HG03103 (cell line): ENCODE results near the gene SLC31A1.
A peak's percentile ranks its signal among the peaks of the same experiment; 100 is the strongest.
"Not testable (repeated sequence)": the region's sequence is repeated elsewhere in the genome, so short reads cannot be mapped to it uniquely, and the experiment has no call there.

Experiments used
- ATAC-seq: cut with Tn5 transposase; IDR thresholded peaks from one replicate; pipeline ENCODE4 v1.9.1; 2021; ENCODE audit warnings: low read depth; ENCODE audit not compliant: unreplicated experiment

Gene SLC31A1

DNA sequence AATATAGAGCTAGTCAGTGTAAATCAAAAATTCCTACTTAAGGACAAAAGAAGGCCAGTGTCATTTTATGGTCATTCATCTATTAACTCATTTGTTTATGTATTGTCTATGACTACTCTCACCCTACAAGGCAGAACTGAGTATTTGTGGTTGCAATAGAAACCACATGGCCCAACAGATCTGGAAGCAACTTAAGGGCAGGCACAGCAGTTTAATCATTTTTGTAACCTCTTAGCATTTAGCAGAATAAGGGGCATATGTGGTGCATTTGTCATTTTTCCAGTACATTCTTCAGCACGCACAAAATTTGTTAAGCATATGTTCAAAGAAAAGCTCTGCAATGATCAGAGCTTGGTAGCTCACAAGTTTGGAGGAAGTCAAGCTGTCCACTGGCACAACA is 1.4 kb upstream of the SLC31A1 start:
- ATAC-seq = peak; percentile 48

- no peak for ATAC-seq
Observed at GRCh38 chr9:113220467-113221002, 809 bp upstream of the SLC31A1 start.

- no peak for ATAC-seq
Observed at GRCh38 chr9:113221800-113222481, 597 bp downstream of the SLC31A1 start.

- ATAC-seq = no peak
Observed at GRCh38 chr9:113222482-113222841, 1.1 kb downstream of the SLC31A1 start.

- ATAC-seq = no peak
Observed at GRCh38 chr9:113223963-113224362, 2.6 kb downstream of the SLC31A1 start.

GRCh38 chr9:113227436-113227835 is 6.1 kb downstream of the SLC31A1 start:
- ATAC-seq = no peak

DNA sequence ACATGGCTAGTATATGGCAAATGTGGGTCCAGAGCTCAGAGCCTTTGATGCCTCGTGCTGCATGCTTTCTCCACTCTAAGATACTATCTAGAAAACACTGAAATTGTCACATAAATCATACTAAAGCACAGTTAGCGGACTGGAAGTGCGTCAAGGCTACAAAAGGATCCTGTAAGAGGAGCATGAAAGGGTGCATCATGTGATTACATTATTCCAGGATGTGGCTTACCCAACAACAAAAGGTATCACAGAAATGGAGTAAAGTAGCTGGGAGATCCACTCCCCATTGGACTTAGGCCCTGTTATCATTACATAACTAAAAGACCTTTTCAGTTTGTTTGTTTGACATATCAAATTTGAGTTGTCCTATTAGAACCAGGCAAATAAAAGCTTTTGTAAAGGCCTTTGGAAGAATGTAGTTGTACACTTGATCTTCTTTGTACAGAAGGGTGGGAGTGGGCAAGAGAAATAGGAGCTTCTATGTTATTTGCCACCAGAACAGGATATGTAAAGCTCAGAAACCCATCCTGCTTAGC is 6.9 kb downstream of the SLC31A1 start:
- no peak for ATAC-seq

DNA sequence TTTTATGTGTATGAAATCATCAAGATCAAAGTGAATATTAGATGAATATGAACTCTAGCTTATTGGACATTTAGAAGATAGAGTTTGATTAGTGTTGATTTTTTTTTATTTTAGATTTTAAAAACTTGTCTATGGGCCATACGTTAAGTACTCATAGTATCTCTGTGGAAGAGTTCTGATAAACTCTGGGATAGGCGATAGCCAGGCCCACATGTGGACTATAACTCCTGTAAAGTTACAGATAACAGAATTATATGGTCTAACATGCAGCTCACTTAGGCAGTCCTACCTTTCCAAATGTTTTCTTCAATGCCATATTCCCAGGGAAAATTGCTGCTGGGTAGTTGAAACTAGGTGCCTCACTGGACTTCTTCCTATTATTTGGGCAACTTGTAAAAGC is 10.4 kb downstream of the SLC31A1 start:
- ATAC-seq = no peak

- ATAC-seq = not testable (repeated sequence)
Observed at GRCh38 chr9:113235701-113236255, 14.4 kb downstream of the SLC31A1 start.

- no peak for ATAC-seq
Observed at GRCh38 chr9:113237026-113237425, 15.7 kb downstream of the SLC31A1 start.

DNA sequence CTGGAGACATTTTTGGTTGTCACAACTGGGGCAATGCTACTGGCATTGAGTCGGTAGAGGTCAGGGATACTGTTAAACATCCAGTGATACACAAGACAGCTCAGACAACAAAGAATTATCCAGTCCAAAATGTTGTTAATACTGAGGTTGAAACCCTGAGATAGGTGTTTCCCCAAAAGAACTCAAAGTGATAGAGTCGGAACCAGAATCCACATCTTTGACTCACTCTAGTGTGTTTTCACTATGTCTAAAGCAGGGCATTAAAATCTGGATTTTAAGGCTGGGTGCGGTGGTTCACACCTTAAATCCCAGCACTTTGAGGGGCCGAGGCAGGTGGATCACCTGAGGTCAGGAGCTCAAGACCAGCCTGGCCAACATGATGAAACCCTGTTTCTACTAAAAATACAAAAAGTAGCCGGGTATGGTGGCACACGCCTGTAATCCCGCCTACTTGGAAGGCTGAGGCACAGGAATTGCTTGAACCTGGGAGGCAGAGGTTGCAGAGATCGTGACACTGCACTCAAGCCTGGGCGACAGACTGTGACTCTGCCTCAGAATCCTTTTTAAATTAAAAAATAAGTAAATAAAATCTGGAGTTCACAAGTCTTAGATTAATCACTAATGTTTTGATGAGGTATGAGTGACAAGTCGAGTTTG is 17.0 kb downstream of the SLC31A1 start:
- ATAC-seq = no peak

GRCh38 chr9:113238859-113239232 is 17.5 kb downstream of the SLC31A1 start:
- ATAC-seq = no peak

DNA sequence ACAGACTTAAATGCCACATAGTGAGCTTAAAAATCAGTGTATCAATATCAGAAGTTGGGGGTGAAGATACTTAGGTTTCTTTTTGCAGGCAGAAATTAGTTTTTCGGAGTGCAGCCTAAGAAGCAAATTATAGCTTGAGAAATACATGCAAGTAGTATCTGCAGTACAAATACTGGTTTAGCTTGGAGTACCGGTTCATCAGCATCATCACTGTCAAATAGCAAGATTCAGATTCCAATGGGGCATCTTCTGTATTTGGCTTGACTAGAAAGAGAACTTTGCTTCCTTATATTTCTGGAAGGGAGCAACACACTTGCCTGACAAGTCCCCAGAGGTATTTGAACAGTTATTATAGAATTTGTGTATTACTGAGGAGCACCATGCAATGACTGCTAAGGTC is 19.8 kb downstream of the SLC31A1 start:
- no peak for ATAC-seq

DNA sequence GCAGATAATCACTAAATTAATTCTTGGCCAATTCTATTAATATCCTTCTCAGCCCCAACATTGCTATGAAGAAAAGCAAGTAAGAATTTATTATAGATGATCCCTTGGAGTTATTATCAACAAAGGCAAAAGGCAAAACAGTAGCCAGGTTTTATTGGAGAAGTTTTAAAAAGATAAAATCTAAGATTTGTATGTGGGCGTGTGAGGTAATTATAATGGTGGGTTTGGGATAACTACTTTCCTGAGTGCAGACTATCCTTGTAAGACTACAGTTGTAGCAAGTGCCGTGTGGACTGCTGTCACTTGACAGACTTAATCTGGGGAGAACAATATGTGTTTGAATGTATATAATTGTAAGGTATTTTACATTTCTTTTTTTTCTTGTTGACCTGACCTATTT is 23.2 kb downstream of the SLC31A1 start:
- ATAC-seq = no peak

- ATAC-seq = no peak
Observed at GRCh38 chr9:113245894-113246293, 24.6 kb downstream of the SLC31A1 start.

- no peak for ATAC-seq
Observed at GRCh38 chr9:113246928-113247327, 25.6 kb downstream of the SLC31A1 start.

GRCh38 chr9:113247640-113248039 is 26.3 kb downstream of the SLC31A1 start:
- ATAC-seq = no peak

DNA sequence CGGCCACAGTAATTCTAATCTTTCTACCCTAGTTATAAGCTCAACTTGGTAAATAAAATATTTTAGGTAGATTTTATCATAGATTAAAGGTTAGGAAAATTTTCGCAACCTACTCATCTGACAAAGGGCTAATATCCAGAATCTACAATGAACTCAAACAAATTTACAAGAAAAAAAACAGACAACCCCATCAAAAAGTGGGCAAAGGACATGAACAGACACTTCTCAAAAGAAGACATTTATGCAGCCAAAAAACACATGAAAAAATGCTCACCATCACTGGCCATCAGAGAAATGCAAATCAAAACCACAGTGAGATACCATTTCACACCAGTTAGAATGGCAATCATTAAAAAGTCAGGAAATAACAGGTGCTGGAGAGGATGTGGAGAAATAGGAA is 28.3 kb downstream of the SLC31A1 start:
- ATAC-seq = not testable (repeated sequence)

- ATAC-seq = no peak
Observed at GRCh38 chr9:113250807-113251206, 29.5 kb downstream of the SLC31A1 start.

DNA sequence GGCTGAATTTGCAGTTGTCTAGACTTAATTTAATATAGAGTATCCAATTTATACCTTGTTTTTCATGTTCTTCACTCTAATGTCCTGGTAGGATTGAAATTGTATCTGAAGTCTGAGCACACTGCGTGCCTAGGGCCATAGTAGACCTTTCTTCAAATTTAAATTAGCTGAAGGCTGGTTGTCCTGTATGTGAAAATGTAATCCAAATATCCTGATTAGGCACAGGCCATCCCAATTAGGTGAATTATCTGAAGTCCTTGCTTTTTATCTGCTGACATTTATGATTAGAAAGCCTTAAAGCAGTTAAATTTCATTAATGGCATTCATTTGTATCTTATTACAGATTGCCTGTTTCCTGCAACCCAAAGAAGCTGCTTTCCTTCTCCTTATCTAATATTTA is 33.6 kb downstream of the SLC31A1 start:
- ATAC-seq = no peak

GRCh38 chr9:113255438-113255837 is 34.1 kb downstream of the SLC31A1 start:
- ATAC-seq = no peak

GRCh38 chr9:113257863-113258262 is 36.5 kb downstream of the SLC31A1 start:
- no peak for ATAC-seq
